Smooth muscle cell (in vitro differentiated cells): ENCODE results near the gene CAMKMT. TPM values are rescaled to one million over a fixed set of nuclear protein-coding genes. Genes with fewer than 3 reads are reported as not detected.

Source experiments
- DNase-seq: peaks from one replicate; lab custom pipeline; 2025; ENCODE audit not compliant: unreplicated experiment; lab: John Stamatoyannopoulos, UW
- H2AFZ ChIP-seq: fragments of 200-600 bp; sonication (generic); 2 replicates; pipeline ENCODE4 v1.6.0; 2016; ENCODE audit warnings: antibody characterized with exemption, low read depth, mild to moderate bottlenecking
- H3F3A ChIP-seq: fragments of 200-600 bp; sonication (generic); 2 replicates; pipeline ENCODE4 v1.6.0; 2017; ENCODE audit warnings: antibody characterized with exemption, low read depth
- H3K27ac ChIP-seq: fragments of 200-600 bp; sonication (generic); 2 replicates; pipeline ENCODE4 v1.5.1; 2016; ENCODE audit warnings: low read depth, mild to moderate bottlenecking
- H3K27me3 ChIP-seq: fragments of 200-600 bp; sonication (generic); 2 replicates; pipeline ENCODE4 v1.6.1; 2016; ENCODE audit warnings: low read depth, mild to moderate bottlenecking
- H3K36me3 ChIP-seq: fragments of 200-600 bp; sonication (generic); 2 replicates; pipeline ENCODE4 v1.5.1; 2016; ENCODE audit warnings: low read depth
- H3K4me1 ChIP-seq: fragments of 200-600 bp; sonication (generic); 2 replicates; pipeline ENCODE4 v1.5.1; 2016; ENCODE audit warnings: low read depth
- H3K4me2 ChIP-seq: fragments of 200-600 bp; sonication (generic); 2 replicates; pipeline ENCODE4 v1.6.0; 2016; ENCODE audit warnings: mild to moderate bottlenecking
- H3K4me3 ChIP-seq: fragments of 200-600 bp; sonication (generic); 2 replicates; pipeline ENCODE4 v1.5.1; 2016; ENCODE audit warnings: mild to moderate bottlenecking
- H3K79me2 ChIP-seq: fragments of 200-600 bp; sonication (generic); 2 replicates; pipeline ENCODE4 v1.6.0; 2016; ENCODE audit warnings: low read depth, mild to moderate bottlenecking
- H3K9ac ChIP-seq: fragments of 200-600 bp; sonication (generic); 2 replicates; pipeline ENCODE4 v1.6.0; 2016; ENCODE audit warnings: low read depth
- H3K9me3 ChIP-seq: fragments of 200-600 bp; sonication (generic); replicated peaks from 2 replicates; pipeline ENCODE4 v1.5.1; 2016; ENCODE audit warnings: low read depth
- H4K20me1 ChIP-seq: fragments of 200-600 bp; sonication (generic); 2 replicates; pipeline ENCODE4 v1.6.0; 2016; ENCODE audit warnings: low read depth
- CTCF ChIP-seq: fragments of 200-600 bp; sonication (generic); IDR thresholded peaks from 2 replicates; pipeline ENCODE4 v1.5.1; 2017; ENCODE audit warnings: borderline replicate concordance, mild to moderate bottlenecking, antibody characterized with exemption; ENCODE audit not compliant: insufficient read depth, poor library complexity, severe bottlenecking
- WGBS: methylation state at CpG from one replicate; pipeline ENCODE4 v1.1.7; 2016; ENCODE audit warnings: low lambda C conversion rate; 5-methylcytosine and 5-hydroxymethylcytosine counted together
- polyA plus RNA-seq: library from polyadenylated mRNA; unstranded; fragments of >200 nt; fragmentation: Nextera tagmentation; extraction: Ambion mirVana; gene quantifications from 2 replicates; pipeline ENCODE4 v1.2.1, GENCODE V29; 2016
- total RNA-seq: library from RNA; depleted of rRNA; stranded (reverse); fragments of >200 nt; gene quantifications from 2 replicates; pipeline ENCODE4 v1.2.3, GENCODE V29; 2014

CAMKMT gene
- total and polyA plus RNA-seq, 2 experiments from 2014 or later = 7.2 to 7.6 TPM

- no peaks in the 10 kb centered on the region for H3K9me3 ChIP-seq
- no peak overlapping the region for H3K27ac ChIP-seq
- H3F3A ChIP-seq = no peaks in the 10 kb centered on the region
- no peak for DNase-seq
- no peak overlapping the region for H2AFZ ChIP-seq
- H3K79me2 ChIP-seq = no peaks in the 10 kb centered on the region
- no peak overlapping the region for H3K4me2 ChIP-seq
- TF ChIP-seq CTCF = no peak
- H3K4me3 ChIP-seq = no peak overlapping the region
- no peaks in the 10 kb centered on the region for H3K27me3 ChIP-seq
- no peak overlapping the region for H3K9ac ChIP-seq
- H3K4me1 ChIP-seq = no peaks in the 10 kb centered on the region
- WGBS = 75% methylated on average over 3 of the region's 3 CpGs
- H4K20me1 ChIP-seq = no peaks in the 10 kb centered on the region
- no peaks in the 10 kb centered on the region for H3K36me3 ChIP-seq
These were observed 362.2 kb downstream of the CAMKMT start for GRCh38 chr2:44723921-44724320.

GRCh38 chr2:44730593-44730992, 368.8 kb downstream of the CAMKMT start:
- Histone ChIP-seq H3K27me3 (no peaks in the 10 kb centered on the region), H3K4me3 (no peak overlapping the region), H3K9ac (no peak overlapping the region), H3K36me3 (no peaks in the 10 kb centered on the region), H4K20me1 (no peaks in the 10 kb centered on the region), H3K79me2 (no peaks in the 10 kb centered on the region), H3F3A (no peaks in the 10 kb centered on the region), H3K27ac (no peak overlapping the region), H2AFZ (no peak overlapping the region), H3K4me1 (no peaks in the 10 kb centered on the region), H3K4me2 (no peak overlapping the region), H3K9me3 (no peaks in the 10 kb centered on the region)
- no peak for DNase-seq
- no peak for TF ChIP-seq CTCF

GRCh38 chr2:44731505-44731904, 369.8 kb downstream of the CAMKMT start:
- Histone ChIP-seq H3K4me3 (no peak overlapping the region), H3K79me2 (no peaks in the 10 kb centered on the region), H3K27me3 (no peaks in the 10 kb centered on the region), H3K27ac (no peak overlapping the region), H3K9me3 (peaks cover under 1% of the 10 kb centered on the region), H3K4me1 (no peaks in the 10 kb centered on the region), H4K20me1 (no peaks in the 10 kb centered on the region), H3K36me3 (no peaks in the 10 kb centered on the region), H3K4me2 (no peak overlapping the region), H3K9ac (no peak overlapping the region), H3F3A (no peaks in the 10 kb centered on the region), H2AFZ (no peak overlapping the region)
- 91% methylated on average over 1 of the region's 1 CpG for WGBS
- no peak for DNase-seq
- TF ChIP-seq CTCF = no peak

- Histone ChIP-seq H3K4me3 (no peak overlapping the region), H3F3A (no peaks in the 10 kb centered on the region), H3K4me2 (no peak overlapping the region), H3K4me1 (no peaks in the 10 kb centered on the region), H3K27ac (no peak overlapping the region), H3K27me3 (no peaks in the 10 kb centered on the region), H2AFZ (no peak overlapping the region), H3K9me3 (peaks cover 4% of the 10 kb centered on the region), H3K79me2 (no peaks in the 10 kb centered on the region), H3K36me3 (no peaks in the 10 kb centered on the region), H4K20me1 (no peaks in the 10 kb centered on the region), H3K9ac (no peak overlapping the region)
- TF ChIP-seq CTCF = no peak
- 90% methylated on average over 3 of the region's 3 CpGs for WGBS
- no peak for DNase-seq
These were observed 374.7 kb downstream of the CAMKMT start for GRCh38 chr2:44736270-44736942.
